A549 treated with DMSO at 1 μM for 4 hours (cell line): ENCODE measurements around the gene ROGDI. TPM values are rescaled to one million over a fixed set of nuclear protein-coding genes. Genes with fewer than 3 reads are reported as not detected.

Experiments
- total RNA-seq: library from RNA; stranded (reverse); fragments of 200-300 nt; extraction: Qiagen RNA extraction; gene quantifications from 5 replicates; pipeline ENCODE4 v1.2.3, GENCODE V29; 2022; ENCODE audit warnings: low read depth

ROGDI gene
- 8.9 to 16.1 TPM (median 12.1 TPM) in 5 replicates for total RNA-seq

GRCh38 chr16:4801962-4802658, at the start of gene ROGDI:
Gene ROGDI, minus strand, starts transcription at chr16:4802633. Its CDS starts 62 bp downstream, at chr16:4802571.

GRCh38 chr16:4846901-4847773, 44.7 kb upstream of the ROGDI start, which contains the start of the genes GLYR1 and UBN1:
Gene GLYR1, minus strand, starts transcription at chr16:4847288. Its CDS starts 23 bp downstream, at chr16:4847265.
Gene UBN1, plus strand, starts transcription at chr16:4847481. Its CDS starts 5,437 bp downstream, at chr16:4852918.

GRCh38 chr16:4795181-4795827, 7.1 kb downstream of the ROGDI start, which contains the start of gene SMIM22:
Gene SMIM22, plus strand, starts transcription at chr16:4795369. Its CDS starts 366 bp downstream, at chr16:4795735.

GRCh38 chr16:4787627-4788482, 14.6 kb downstream of the ROGDI start, which contains the start of gene SEPTIN12:
Gene SEPTIN12, minus strand, starts transcription at chr16:4788345. Its CDS starts 700 bp downstream, at chr16:4787645.

DNA sequence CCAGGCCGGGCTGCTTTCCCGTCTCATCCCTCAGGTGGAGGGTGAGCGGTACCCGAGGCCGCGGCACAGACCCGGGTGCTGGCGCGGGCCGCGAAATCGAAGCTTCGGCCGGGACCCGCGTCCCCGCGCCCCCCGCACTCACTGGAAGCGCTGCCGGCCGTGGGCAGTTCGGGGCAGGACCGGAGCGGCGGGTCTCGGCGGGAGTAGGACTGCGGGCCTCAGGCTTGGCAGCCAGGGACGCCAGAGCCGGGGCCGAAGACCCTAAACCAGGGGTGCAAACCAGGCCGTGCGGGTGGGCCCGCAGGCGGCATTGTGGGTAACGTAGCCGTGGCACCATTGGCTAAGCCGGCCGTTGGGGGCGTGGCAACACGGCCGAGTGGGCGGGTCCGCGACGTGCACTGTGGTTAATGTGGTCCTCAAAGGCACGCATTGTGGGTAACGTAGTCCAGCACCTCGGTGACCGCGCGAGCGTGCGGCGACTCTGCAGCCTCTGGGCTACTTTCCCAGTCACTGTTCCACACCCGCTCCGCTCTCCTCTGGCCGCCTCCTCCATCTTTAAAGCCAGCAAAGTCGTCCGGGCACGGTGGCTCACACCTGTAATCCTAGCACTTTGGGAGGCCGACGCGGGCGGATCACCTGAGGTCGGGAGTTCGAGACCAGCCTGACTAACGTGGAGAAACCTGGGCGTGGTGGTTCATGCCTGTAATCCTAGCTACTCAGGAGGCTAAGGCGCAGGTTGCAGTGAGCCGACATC, 35.4 kb downstream of the ROGDI start, which contains the start of gene ZNF500:
Gene ZNF500, minus strand, starts transcription at position 288 of the 754 bp plus-strand sequence. CDS start 1,184 bp downstream, outside the sequence.

Other genes starting within 250 kb of the ROGDI start
- not detected in 5 replicates for gene C16orf96, start 246.3 kb downstream of the ROGDI start, total RNA-seq
- gene UBALD1, start 187.7 kb downstream of the ROGDI start, total RNA-seq, result 38.6 to 62.1 TPM (median 52.4 TPM) in 5 replicates
- 36.8 to 44.4 TPM (median 39.7 TPM) in 5 replicates for gene MGRN1, start 177.8 kb downstream of the ROGDI start, total RNA-seq
- 17.3 to 25.8 TPM (median 22.0 TPM) in 5 replicates for gene NUDT16L1, start 109.1 kb downstream of the ROGDI start, total RNA-seq
- 20.8 to 27.7 TPM (median 26.1 TPM) in 5 replicates for gene ANKS3, start 68.4 kb downstream of the ROGDI start, total RNA-seq
- gene DNAAF8, start 68.1 kb downstream of the ROGDI start, total RNA-seq, result 0.46 to 1.6 TPM (median 1.2 TPM) in 5 replicates
- gene ZNF500, start 35.5 kb downstream of the ROGDI start, total RNA-seq, result 7.6 to 9.8 TPM (median 8.7 TPM) in 5 replicates
- gene SEPTIN12, start 14.3 kb downstream of the ROGDI start, total RNA-seq, result not detected in 5 replicates
- gene SMIM22, start 7.3 kb downstream of the ROGDI start, total RNA-seq, result 0.38 TPM in 1 of 5 replicates, not detected in the others
- gene GLYR1, start 44.7 kb upstream of the ROGDI start, total RNA-seq, result 37.2 to 47.5 TPM (median 43.6 TPM) in 5 replicates
- 26.9 to 31.5 TPM (median 30.2 TPM) in 5 replicates for gene UBN1, start 44.8 kb upstream of the ROGDI start, total RNA-seq
- gene PPL, start 134.5 kb upstream of the ROGDI start, total RNA-seq, result 2.5 to 3.0 TPM (median 2.6 TPM) in 5 replicates
- gene SEC14L5, start 155.7 kb upstream of the ROGDI start, total RNA-seq, result 0.03 to 0.13 TPM (median 0.10 TPM) in 3 of 5 replicates, not detected in the others
- gene NAGPA, start 231.3 kb upstream of the ROGDI start, total RNA-seq, result 15.6 to 19.1 TPM (median 16.9 TPM) in 5 replicates